Right lobe of liver (tissue), 6 donors: Measurements from ENCODE around the gene MDM1. TPM values are rescaled to one million over a fixed set of nuclear protein-coding genes. Genes with fewer than 3 reads are reported as not detected.

Experiments used
- ATAC-seq, 4 donors: fragments of 200-7000 bp; cut with Tn5 transposase; one replicate each; pipeline ENCODE4 v1.9.1; 2020; ENCODE audit warnings: mild to moderate bottlenecking in 4 of 4, moderate library complexity in 4 of 4
- DNase-seq, 3 donors: peaks; one replicate each; pipeline ENCODE4 v3.0.0-alpha.2; 2020
- H3K27ac ChIP-seq, 3 donors: fragments of 200-600 bp; one replicate each; pipeline ENCODE4 v1.8.0; 2022
- H3K27me3 ChIP-seq, 2 donors: fragments of 200-600 bp; one replicate each; pipeline ENCODE4 v1.8.0; 2022
- H3K36me3 ChIP-seq, 4 donors: fragments of 200-600 bp; sonication (generic) in 1 of 4; one replicate each; pipeline versions ENCODE4 v1.5.1 to v1.8.0; 2017 to 2022; ENCODE audit warnings: control low read depth in 1 of 4
- H3K4me1 ChIP-seq, 4 donors: fragments of 200-600 bp; sonication (generic) in 1 of 4; one replicate each; pipeline versions ENCODE4 v1.5.1 to v1.8.0; 2017 to 2022; ENCODE audit warnings: control low read depth in 1 of 4
- H3K4me3 ChIP-seq, 3 donors: fragments of 200-600 bp; one replicate each; pipeline ENCODE4 v1.8.0; 2022
- H3K9me3 ChIP-seq, 4 donors: fragments of 200-600 bp; sonication (generic) in 1 of 4; one replicate each; pipeline versions ENCODE4 v1.5.1 to v1.8.0; 2017 to 2022; ENCODE audit warnings: control low read depth in 1 of 4
- POLR2A ChIP-seq: fragments of 450-650 bp; IDR thresholded peaks from one replicate; pipeline ENCODE4 v1.6.1; 2017; ENCODE audit warnings: antibody characterized with exemption, mild to moderate bottlenecking
- WGBS: methylation state at CpG from one replicate; pipeline ENCODE4 v1.1.6; 2018; ENCODE audit warnings: low coverage, low lambda C conversion rate; ENCODE audit not compliant: insufficient coverage; ENCODE audit errors: missing lambda C conversion rate; 5-methylcytosine and 5-hydroxymethylcytosine counted together
- intact Hi-C, 2 donors: fragments of 100-400 bp; cut with DNase I; formaldehyde crosslinking; loops; one replicate each; pipeline versions ENCODE4 v1.11.2 to v1.14.1; 2022
- total RNA-seq, 6 experiments: library from RNA; depleted of rRNA in 2 of 6; stranded (reverse); fragments of >200 nt in 2 of 6; fragmentation: NEBNext Ultra II Directional in 3 of 6; extraction: Animal tissue kit (Norgen Biotek cat#: 25700) in 3 of 6; gene quantifications; one replicate each; pipeline versions ENCODE4 v1.1.0 to v1.2.4, GENCODE V29; 2016 to 2023
- TF ChIP-seq, protein P1 (sequence below), 4 donors: fragments of 200-600 bp in 3 of 4; fragments of 450-650 bp in 1 of 4; IDR thresholded peaks; one replicate each; pipeline versions ENCODE4 v1.5.1 to v1.8.0; 2016 to 2022; ENCODE audit warnings: antibody characterized with exemption in 4 of 4, mild to moderate bottlenecking in 2 of 4
- donor health status: DM: no; HTN: yes; CAD: no.
- donor health status: DM: no; HTN: no; CAD: no.
- donor health status: DM: no; HTN: no; CAD: no.
- donor health status: DM: no; HTN: yes; CAD: no.
- donor health status: DM: no; HTN: yes; CAD: no.

Gene MDM1
- total RNA-seq, 6 experiments from 2014 or later, result 2.9 to 6.6 (median 4.1) TPM

DNA sequence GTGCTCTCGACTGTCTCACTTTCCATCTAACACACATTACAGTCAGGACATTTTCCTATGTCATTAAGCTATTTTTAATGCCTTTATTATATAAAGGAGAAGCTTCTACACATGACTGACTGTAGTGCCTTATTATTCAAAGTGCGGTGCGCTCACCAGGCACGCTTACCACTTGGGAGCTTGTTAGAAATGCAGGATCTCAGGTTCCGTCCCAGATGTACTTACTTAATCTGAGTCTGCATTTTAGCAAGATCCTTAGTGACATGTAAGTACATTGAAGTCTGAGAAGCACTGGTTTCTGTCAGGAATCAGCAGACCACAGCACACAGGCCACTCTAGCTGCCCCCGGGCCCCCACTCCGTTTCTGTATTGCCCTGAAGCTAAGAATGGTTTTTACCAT is 44.7 kb upstream of the MDM1 start:
- no peak for ATAC-seq
- Histone ChIP-seq H3K4me1 (no peaks in the 10 kb centered on the region), H3K4me3 (no peak overlapping the region), H3K9me3 (no peaks in the 10 kb centered on the region), H3K27ac (no peak overlapping the region), H3K27me3 (no peaks in the 10 kb centered on the region), H3K36me3 (no peaks in the 10 kb centered on the region)
- TF ChIP-seq, protein P1, sequence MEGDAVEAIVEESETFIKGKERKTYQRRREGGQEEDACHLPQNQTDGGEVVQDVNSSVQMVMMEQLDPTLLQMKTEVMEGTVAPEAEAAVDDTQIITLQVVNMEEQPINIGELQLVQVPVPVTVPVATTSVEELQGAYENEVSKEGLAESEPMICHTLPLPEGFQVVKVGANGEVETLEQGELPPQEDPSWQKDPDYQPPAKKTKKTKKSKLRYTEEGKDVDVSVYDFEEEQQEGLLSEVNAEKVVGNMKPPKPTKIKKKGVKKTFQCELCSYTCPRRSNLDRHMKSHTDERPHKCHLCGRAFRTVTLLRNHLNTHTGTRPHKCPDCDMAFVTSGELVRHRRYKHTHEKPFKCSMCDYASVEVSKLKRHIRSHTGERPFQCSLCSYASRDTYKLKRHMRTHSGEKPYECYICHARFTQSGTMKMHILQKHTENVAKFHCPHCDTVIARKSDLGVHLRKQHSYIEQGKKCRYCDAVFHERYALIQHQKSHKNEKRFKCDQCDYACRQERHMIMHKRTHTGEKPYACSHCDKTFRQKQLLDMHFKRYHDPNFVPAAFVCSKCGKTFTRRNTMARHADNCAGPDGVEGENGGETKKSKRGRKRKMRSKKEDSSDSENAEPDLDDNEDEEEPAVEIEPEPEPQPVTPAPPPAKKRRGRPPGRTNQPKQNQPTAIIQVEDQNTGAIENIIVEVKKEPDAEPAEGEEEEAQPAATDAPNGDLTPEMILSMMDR (IDR thresholded peaks at IDR 0.05), result no peak
- TF ChIP-seq POLR2A, result no peak
- DNase-seq, result no peak
- intact Hi-C loops, result no loop called here
- WGBS, result 94% methylated on average over 7 of the region's 7 CpGs

DNA sequence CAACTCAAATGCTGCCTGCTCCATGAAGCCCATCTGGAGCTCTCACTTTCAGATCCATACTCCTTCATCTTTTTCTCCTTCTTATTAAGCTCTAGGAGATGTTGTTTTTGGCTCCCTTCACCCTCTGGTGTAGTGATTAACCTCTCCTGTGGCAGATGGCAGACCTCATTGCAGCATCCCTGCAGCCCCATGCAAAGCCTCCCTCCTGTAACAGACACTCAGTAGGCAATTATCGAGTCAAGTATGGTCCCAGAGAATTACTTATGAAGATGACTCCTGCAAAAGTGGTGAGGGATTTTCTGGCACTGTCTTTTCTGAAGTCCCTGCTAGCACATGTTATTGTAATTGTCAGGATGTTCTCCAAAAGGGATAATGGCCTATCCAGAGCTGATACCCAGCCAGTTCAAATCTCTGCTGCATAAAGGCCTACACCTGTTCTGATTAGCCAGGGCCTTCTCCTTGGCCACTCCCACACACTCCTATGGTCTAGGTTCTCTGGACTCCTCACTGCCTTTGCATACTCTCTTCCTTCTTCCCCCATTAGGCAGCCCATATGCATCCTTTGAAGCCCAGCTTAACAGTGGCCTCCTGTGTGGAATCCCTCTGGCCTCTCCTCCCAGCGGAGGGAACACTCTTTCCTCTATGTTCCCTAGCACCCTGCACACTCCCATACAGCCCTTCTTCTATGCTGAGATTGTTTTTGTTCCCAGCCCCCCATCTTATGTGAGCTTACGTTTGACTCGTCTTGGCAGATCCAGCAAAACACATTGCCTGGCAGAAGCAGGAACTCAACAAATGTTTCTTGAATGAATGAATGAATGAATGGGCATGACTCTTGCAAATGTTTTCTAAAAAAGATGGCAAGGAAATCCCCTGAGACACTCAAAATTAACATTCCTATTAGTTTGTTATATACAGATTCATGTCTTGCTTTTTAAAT is 43.9 kb upstream of the MDM1 start:
- Histone ChIP-seq H3K27ac (no peak overlapping the region), H3K4me3 (no peak overlapping the region), H3K36me3 (no peaks in the 10 kb centered on the region), H3K27me3 (no peaks in the 10 kb centered on the region), H3K4me1 (no peaks in the 10 kb centered on the region), H3K9me3 (no peaks in the 10 kb centered on the region)
- no peak for ATAC-seq
- intact Hi-C loops, result no loop called here
- no peak for TF ChIP-seq POLR2A
- TF ChIP-seq, protein P1 (IDR thresholded peaks at IDR 0.05), result no peak
- no peak for DNase-seq
- 76% methylated on average over 4 of the region's 4 CpGs for WGBS

DNA sequence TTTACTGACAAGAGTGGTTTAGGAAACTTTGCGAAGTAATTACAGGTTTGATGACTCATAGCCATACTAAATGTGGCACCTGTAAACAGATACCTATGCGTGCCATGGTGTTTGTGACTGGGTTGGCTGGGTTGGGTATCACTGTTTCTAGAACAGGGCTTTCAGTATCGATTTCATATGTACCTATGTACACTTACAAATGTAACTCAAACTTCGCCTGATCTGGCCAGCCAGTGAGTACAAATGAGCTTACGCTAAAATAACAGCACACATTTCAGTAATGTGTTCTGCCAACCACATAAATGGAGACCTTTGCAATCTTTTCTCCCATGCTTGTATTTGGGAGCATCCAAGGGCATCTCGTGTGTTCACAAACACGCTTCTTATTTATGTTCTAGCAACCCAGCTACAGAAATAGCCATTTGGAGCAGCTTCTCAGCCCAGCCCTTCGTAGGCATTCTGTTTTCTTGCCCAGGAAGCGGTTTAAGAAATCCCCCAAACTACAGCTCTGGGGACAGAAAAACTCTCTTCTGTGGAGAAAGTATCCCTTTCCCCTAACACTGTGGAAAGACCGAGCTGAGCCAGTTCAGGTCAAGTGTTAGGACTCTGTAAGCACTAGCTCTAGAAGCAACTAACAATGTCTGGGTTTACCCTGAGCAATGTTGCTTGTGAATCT is 42.3 kb upstream of the MDM1 start:
- peak in 1 of 4 donors; percentile 18 for ATAC-seq
- 73% methylated on average over 6 of the region's 10 CpGs for WGBS
- no peak for DNase-seq

DNA sequence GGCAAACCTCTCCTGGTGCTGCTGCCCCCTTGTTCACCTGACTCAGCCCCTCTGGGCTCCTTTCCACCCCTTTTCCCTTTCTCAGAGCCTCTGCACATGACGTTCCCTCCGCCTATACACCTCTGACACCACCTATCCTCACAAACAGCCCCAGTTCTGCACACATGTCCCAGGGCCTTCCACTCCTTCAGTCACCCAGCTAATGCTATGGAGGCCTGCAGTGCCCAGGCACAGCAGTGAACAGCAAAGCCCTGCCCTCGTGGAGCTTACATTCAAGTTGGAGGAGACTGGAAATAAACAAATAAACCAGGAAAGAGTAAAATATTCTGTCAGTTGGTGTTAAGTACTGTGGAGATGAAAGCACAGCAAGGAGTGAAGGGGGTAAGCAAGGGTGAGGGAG is 38.5 kb upstream of the MDM1 start:
- Histone ChIP-seq H3K4me3 (no peak overlapping the region), H3K27me3 (no peaks in the 10 kb centered on the region), H3K27ac (no peak overlapping the region), H3K4me1 (no peaks in the 10 kb centered on the region), H3K9me3 (no peaks in the 10 kb centered on the region), H3K36me3 (no peaks in the 10 kb centered on the region)
- ATAC-seq (no peak), DNase-seq (no peak)
- intact Hi-C loops, result no loop called here
- WGBS, result 76% methylated on average over 3 of the region's 3 CpGs
- no peak for TF ChIP-seq POLR2A
- TF ChIP-seq, protein P1 (IDR thresholded peaks at IDR 0.05), result no peak

More for the DNA sequence above, 42.3 kb upstream of the MDM1 start:
- Histone ChIP-seq H3K36me3 (no peaks in the 10 kb centered on the region), H3K4me1 (no peaks in the 10 kb centered on the region), H3K27ac (no peak overlapping the region), H3K4me3 (no peak overlapping the region), H3K27me3 (no peaks in the 10 kb centered on the region), H3K9me3 (no peaks in the 10 kb centered on the region)
- intact Hi-C loops, result no loop called here
- TF ChIP-seq, protein P1 (IDR thresholded peaks at IDR 0.05), result no peak
- TF ChIP-seq POLR2A, result no peak
